ENCODE measurements around the gene ADIPOR2.
A peak's percentile ranks its signal among the peaks of the same experiment; 100 is the strongest.

GRCh38 chr12:1656902-1657301 lies 34.0 kb upstream of the ADIPOR2 start:
- peak; percentile 67; the same call in 1 of the 2 replicates for TF ChIP-seq GATA3 (IDR thresholded peaks at IDR 0.05; ENCODE audit: low read depth, low read length)
- TF ChIP-seq GATA2 (IDR thresholded peaks at IDR 0.05; ENCODE audit: low read depth, low read length) = peak; percentile 93
